IMR-90 (cell line): Measurements from ENCODE around the gene ETHE1. TPM values are rescaled to one million over a fixed set of nuclear protein-coding genes. Genes with fewer than 3 reads are reported as not detected.

Experiments used
- ATAC-seq: fragments of 200-7000 bp; cut with Tn5 transposase; 2 replicates; pipeline ENCODE4 v1.9.1; 2020; ENCODE audit warnings: low read depth, mild to moderate bottlenecking, moderate library complexity
- BruUV-seq: library from RNA; stranded (reverse); fragments of 400-500 nt; replicated peaks from 2 replicates; lab custom pipeline; 2021; lab: Mats Ljungman, UMichigan
- CTCF ChIA-PET: fragments of 300-600 bp; formaldehyde crosslinking; extraction: SDS; loops from one replicate; lab custom pipeline; 2021; ENCODE audit warnings: antibody characterized with exemption; lab: Yijun Ruan, JAX
- POLR2A ChIA-PET: fragments of 300-600 bp; sonication (Branson Sonifier 250); formaldehyde crosslinking; loops from one replicate; lab custom pipeline; 2022; ENCODE audit warnings: antibody characterized with exemption; ENCODE audit not compliant: unreplicated experiment; lab: Charles Lee
- DNase-seq: peaks from one replicate; pipeline ENCODE4 v3.0.0; 2013
- H2AFZ ChIP-seq: replicated peaks from 2 replicates; pipeline ENCODE3; 2013; ENCODE audit warnings: low read length, mild to moderate bottlenecking; ENCODE audit not compliant: poor library complexity
- H2AK5ac ChIP-seq: 2 replicates; pipeline ENCODE4 v1.6.1; 2013; ENCODE audit warnings: low read depth, low read length, inconsistent platforms
- H2AK9ac ChIP-seq: replicated peaks from 2 replicates; pipeline ENCODE3; 2013; ENCODE audit warnings: mild to moderate bottlenecking, low read depth, low read length, moderate library complexity; ENCODE audit not compliant: poor library complexity
- H2BK120ac ChIP-seq: 2 replicates; pipeline ENCODE4 v1.6.1; 2013; ENCODE audit warnings: low read depth, low read length, inconsistent platforms
- H2BK15ac ChIP-seq: 3 replicates; pipeline ENCODE4 v1.6.1; 2013; ENCODE audit warnings: low read depth, low read length, inconsistent platforms
- H2BK20ac ChIP-seq: 2 replicates; pipeline ENCODE4 v1.6.1; 2013; ENCODE audit warnings: low read depth, mild to moderate bottlenecking, inconsistent platforms, low read length, moderate library complexity
- H2BK5ac ChIP-seq: 2 replicates; pipeline ENCODE4 v1.6.1; 2013; ENCODE audit warnings: mild to moderate bottlenecking, low read depth, low read length, inconsistent platforms; ENCODE audit not compliant: poor library complexity, severe bottlenecking
- H3K14ac ChIP-seq: replicated peaks from 2 replicates; pipeline ENCODE4 v1.6.1; 2013; ENCODE audit warnings: low read depth, low read length, inconsistent platforms
- H3K18ac ChIP-seq: 2 replicates; pipeline ENCODE4 v1.6.1; 2013; ENCODE audit warnings: low read depth, low read length, control low read depth
- H3K23ac ChIP-seq: 2 replicates; pipeline ENCODE4 v1.6.1; 2013; ENCODE audit warnings: low read depth, low read length, inconsistent platforms
- H3K27ac ChIP-seq: 2 replicates; pipeline ENCODE4 v1.5.1; 2013; ENCODE audit warnings: mild to moderate bottlenecking, control low read depth, low read length; ENCODE audit not compliant: insufficient read depth
- H3K27me3 ChIP-seq: 2 replicates; pipeline ENCODE4 v1.6.1; 2013; ENCODE audit warnings: low read length; ENCODE audit not compliant: control insufficient read depth, insufficient read depth
- H3K36me3 ChIP-seq: 2 replicates; pipeline ENCODE4 v1.6.1; 2013; ENCODE audit warnings: low read length, mixed read lengths; ENCODE audit not compliant: control insufficient read depth, insufficient read depth
- H3K4ac ChIP-seq: 2 replicates; pipeline ENCODE4 v1.6.1; 2013; ENCODE audit warnings: low read depth, low read length, inconsistent platforms
- H3K4me1 ChIP-seq: 2 replicates; pipeline ENCODE4 v1.6.1; 2013; ENCODE audit warnings: low read length, mixed read lengths; ENCODE audit not compliant: control insufficient read depth, insufficient read depth
- H3K4me2 ChIP-seq: 2 replicates; pipeline ENCODE4 v1.6.1; 2013; ENCODE audit warnings: low read depth, mild to moderate bottlenecking, control low read depth, low read length, moderate library complexity
- H3K4me3 ChIP-seq: 2 replicates; pipeline ENCODE4 v1.5.1; 2013; ENCODE audit warnings: low read depth, mild to moderate bottlenecking, control low read depth, low read length, moderate library complexity; ENCODE audit not compliant: insufficient read depth
- H3K56ac ChIP-seq: 2 replicates; pipeline ENCODE4 v1.6.1; 2013; ENCODE audit warnings: low read length, inconsistent platforms; ENCODE audit not compliant: insufficient read depth; ENCODE audit errors: extremely low read depth
- H3K79me1 ChIP-seq, 2 experiments: 2 replicates each; pipeline ENCODE4 v1.6.1; 2013; ENCODE audit warnings: low read length in 2 of 2, inconsistent platforms in 1 of 2, low read depth in 1 of 2
- H3K9ac ChIP-seq: 2 replicates; pipeline ENCODE4 v1.6.1; 2013; ENCODE audit warnings: low read depth, low read length, control low read depth
- H3K9me1 ChIP-seq: 2 replicates; pipeline ENCODE4 v1.6.1; 2013; ENCODE audit warnings: low read length, inconsistent platforms; ENCODE audit not compliant: insufficient read depth
- H3K9me3 ChIP-seq: 2 replicates; pipeline ENCODE4 v1.6.1; 2013; ENCODE audit warnings: low read length; ENCODE audit not compliant: control insufficient read depth, insufficient read depth
- H4K20me1 ChIP-seq: 2 replicates; pipeline ENCODE4 v1.6.1; 2013; ENCODE audit warnings: low read length, inconsistent platforms; ENCODE audit not compliant: insufficient read depth
- H4K5ac ChIP-seq: 2 replicates; pipeline ENCODE4 v1.6.1; 2013; ENCODE audit warnings: mild to moderate bottlenecking, low read depth, low read length, control low read depth
- H4K8ac ChIP-seq, 2 experiments: 2 replicates each; pipeline ENCODE4 v1.6.1; 2013; ENCODE audit warnings: low read depth in 2 of 2, low read length in 2 of 2, control low read depth in 1 of 2, inconsistent platforms in 1 of 2
- H4K91ac ChIP-seq: 2 replicates; pipeline ENCODE4 v1.6.1; 2013; ENCODE audit warnings: low read depth, low read length, inconsistent platforms; ENCODE audit not compliant: insufficient read depth
- BHLHE40 ChIP-seq: fragments of 150-350 bp; IDR thresholded peaks from 2 replicates; pipeline ENCODE4 v1.6.1; 2016; ENCODE audit warnings: mild to moderate bottlenecking, low read depth, low read length
- CEBPB ChIP-seq: IDR thresholded peaks from 2 replicates; pipeline ENCODE4 v1.6.1; 2012; ENCODE audit warnings: low read depth, low read length, improper control_type of control experiment
- FOS ChIP-seq: fragments of 150-350 bp; IDR thresholded peaks from 2 replicates; pipeline ENCODE4 v1.6.1; 2016; ENCODE audit warnings: low read depth, low read length
- MXI1 ChIP-seq: IDR thresholded peaks from 2 replicates; pipeline ENCODE4 v1.6.1; 2012; ENCODE audit warnings: low read depth, mild to moderate bottlenecking, low read length, moderate library complexity, borderline replicate concordance
- NFE2L2 ChIP-seq: fragments of 150-350 bp; IDR thresholded peaks from 2 replicates; pipeline ENCODE4 v1.6.1; 2016; ENCODE audit warnings: low read depth, mild to moderate bottlenecking, low read length
- POLR2A ChIP-seq: IDR thresholded peaks from 2 replicates; pipeline ENCODE4 v1.6.1; 2012; ENCODE audit warnings: mild to moderate bottlenecking, low read depth, low read length
- RAD21 ChIP-seq: IDR thresholded peaks from 2 replicates; pipeline ENCODE4 v1.6.1; 2012; ENCODE audit warnings: low read length, improper control_type of control experiment
- RCOR1 ChIP-seq: IDR thresholded peaks from 2 replicates; pipeline ENCODE4 v1.6.1; 2012; ENCODE audit warnings: mild to moderate bottlenecking, low read length, improper control_type of control experiment; ENCODE audit not compliant: insufficient replicate concordance
- WGBS, 2 experiments: methylation state at CpG; one replicate each; pipeline versions ENCODE4 v1.1.5 to v1.1.7; 2013; ENCODE audit warnings: missing lambda C conversion rate in 2 of 2; ENCODE audit not compliant: insufficient read length in 1 of 2; ENCODE audit errors: extremely low coverage in 2 of 2; 5-methylcytosine and 5-hydroxymethylcytosine counted together
- dilution Hi-C: fragments of 300-500 bp; cut with HindIII; formaldehyde crosslinking; loops from one replicate; pipeline ENCODE4 v1.14.3; 2018; ENCODE audit warnings: low sequenced_read_pairs; ENCODE audit not compliant: unreplicated experiment
- in situ Hi-C: fragments of 300-500 bp; cut with MboI; formaldehyde crosslinking; loops from 3 replicates; pipeline ENCODE4 v1.14.3; 2019; ENCODE audit warnings: low sequenced_read_pairs, inconsistent platforms, mixed read lengths
- intact Hi-C: fragments of 100-400 bp; cut with micrococcal nuclease; formaldehyde crosslinking; loops from 2 replicates; pipeline ENCODE4 v1.10.0; 2022
- polyA plus RNA-seq, 3 experiments: library from polyadenylated mRNA; depleted of rRNA; stranded (reverse); fragments of >200 nt; gene quantifications; 2 replicates each; pipeline ENCODE4 v1.2.3, GENCODE V29; 2012; ENCODE audit warnings: low replicate concordance in 1 of 3
- total RNA-seq: library from RNA; depleted of rRNA; stranded (reverse); fragments of >200 nt; gene quantifications from 2 replicates; pipeline ENCODE4 v1.2.3, GENCODE V29; 2012
- TF ChIP-seq, protein P1 (sequence below): conservative IDR thresholded peaks from 2 replicates; pipeline ENCODE4 v1.5.1; 2012; ENCODE audit warnings: mild to moderate bottlenecking, low read depth, low read length, improper control_type of control experiment
- TF ChIP-seq, protein P2 (sequence below): fragments of 150-350 bp; IDR thresholded peaks from 2 replicates; pipeline ENCODE4 v1.6.1; 2017; ENCODE audit warnings: mild to moderate bottlenecking, antibody characterized with exemption, low read length, low read depth

The ETHE1 gene
- total and polyA plus RNA-seq, 2 of the 4 experiments (the other 2 are of a cell fraction) = 161 to 233 TPM

DNA sequence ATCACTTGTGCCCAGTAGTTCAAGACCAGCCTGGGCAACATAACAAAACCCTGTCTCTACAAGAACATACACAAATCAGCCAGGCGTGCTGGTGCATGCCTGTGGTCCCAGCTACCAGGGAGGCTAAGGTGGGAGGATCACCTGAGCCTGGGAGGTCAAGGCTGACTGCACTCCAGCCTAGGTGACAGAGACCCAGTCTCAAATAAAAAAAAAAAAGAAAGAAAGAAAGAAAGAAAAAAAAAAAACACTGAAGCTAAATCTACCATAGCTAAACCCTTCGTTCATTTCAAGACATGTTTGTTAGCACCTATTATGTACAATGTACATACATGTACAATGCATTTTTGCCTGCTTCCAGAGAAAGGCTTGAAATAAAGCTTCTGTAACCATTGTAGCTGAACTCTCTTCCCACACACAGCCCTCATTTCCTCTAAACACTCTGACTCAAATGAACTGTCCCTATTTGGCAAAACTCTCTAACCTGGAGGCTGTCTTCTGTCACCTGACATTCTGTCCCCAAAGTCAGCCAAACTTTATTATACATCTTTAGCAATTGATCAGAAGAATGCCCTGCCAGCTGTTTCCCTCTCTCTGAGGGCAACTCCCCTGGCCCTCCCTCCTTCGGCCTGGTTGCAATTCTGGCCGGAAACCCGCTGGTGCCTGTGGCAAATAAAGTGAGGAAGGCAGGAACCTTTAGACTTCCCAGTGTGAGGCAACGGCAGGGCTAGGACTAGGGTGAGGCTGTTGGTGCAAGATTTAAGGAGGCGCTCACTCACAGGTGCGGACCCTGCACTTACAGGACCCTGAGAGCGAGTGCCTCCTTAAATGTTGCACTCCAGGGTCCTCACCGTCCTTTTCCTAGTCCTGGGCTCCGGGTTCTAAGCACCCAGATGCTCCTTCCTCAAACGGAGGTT, 1.8 kb downstream of the ETHE1 start:
- H2AK9ac ChIP-seq = peak overlapping the region; percentile 84
- peak overlapping the region; percentile 76 for H3K4ac ChIP-seq
- peak overlapping the region; percentile 91 for H2AK5ac ChIP-seq
- POLR2A ChIA-PET = interaction anchor here (0.6 to 1.0 kb wide), 3 partner anchors 8 to 265 kb away, joined by 5 to 9 read pairs (median 6); no protein-coding TSS in a partner anchor
- peak overlapping the region; percentile 76 for H3K23ac ChIP-seq
- BruUV-seq = no TSS peak
- peak overlapping the region; percentile 11 for H2BK5ac ChIP-seq
- peak overlapping the region; percentile 82 for H3K4me2 ChIP-seq
- peak overlapping the region; percentile 80 for H3K9ac ChIP-seq
- H3K27me3 ChIP-seq = no peaks in the 10 kb centered on the region
- 4% methylated on average over 5 of the region's 12 CpGs; no CpG with 5 or more reads in 1 of the 2 experiments for WGBS, 2 experiments
- H4K5ac ChIP-seq = no peak overlapping the region
- H3K4me3 ChIP-seq = peak overlapping the region; percentile 96
- peak overlapping the region; percentile 19 for H3K27ac ChIP-seq
- dilution Hi-C loops (no loop called here), intact Hi-C loops (no loop called here), in situ Hi-C loops (loop anchor here (5.0 to 10.0 kb wide), 2 partner anchors 78 to 420 kb away; no protein-coding TSS in a partner anchor)
- no peak overlapping the region for H2BK20ac ChIP-seq
- H2AFZ ChIP-seq = peak overlapping the region; percentile 94
- H4K20me1 ChIP-seq = peaks cover 6% of the 10 kb centered on the region
- ATAC-seq = peak; percentile 12
- peak; percentile 32 for DNase-seq
- no peaks in the 10 kb centered on the region for H3K9me3 ChIP-seq
- H3K9me1 ChIP-seq = peaks cover 11% of the 10 kb centered on the region
- no peak overlapping the region; the same call in 2 of the 3 replicates for H2BK15ac ChIP-seq
- TF ChIP-seq BHLHE40 (no peak), CEBPB (peak; percentile 36; the same call in 1 of the 2 replicates), MXI1 (no peak), FOS (no peak), NFE2L2 (no peak), RCOR1 (no peak), POLR2A (0 out of 2 replicates have a peak, but pooled peaks have one; percentile 1), RAD21 (no peak)
- TF ChIP-seq, protein P1, sequence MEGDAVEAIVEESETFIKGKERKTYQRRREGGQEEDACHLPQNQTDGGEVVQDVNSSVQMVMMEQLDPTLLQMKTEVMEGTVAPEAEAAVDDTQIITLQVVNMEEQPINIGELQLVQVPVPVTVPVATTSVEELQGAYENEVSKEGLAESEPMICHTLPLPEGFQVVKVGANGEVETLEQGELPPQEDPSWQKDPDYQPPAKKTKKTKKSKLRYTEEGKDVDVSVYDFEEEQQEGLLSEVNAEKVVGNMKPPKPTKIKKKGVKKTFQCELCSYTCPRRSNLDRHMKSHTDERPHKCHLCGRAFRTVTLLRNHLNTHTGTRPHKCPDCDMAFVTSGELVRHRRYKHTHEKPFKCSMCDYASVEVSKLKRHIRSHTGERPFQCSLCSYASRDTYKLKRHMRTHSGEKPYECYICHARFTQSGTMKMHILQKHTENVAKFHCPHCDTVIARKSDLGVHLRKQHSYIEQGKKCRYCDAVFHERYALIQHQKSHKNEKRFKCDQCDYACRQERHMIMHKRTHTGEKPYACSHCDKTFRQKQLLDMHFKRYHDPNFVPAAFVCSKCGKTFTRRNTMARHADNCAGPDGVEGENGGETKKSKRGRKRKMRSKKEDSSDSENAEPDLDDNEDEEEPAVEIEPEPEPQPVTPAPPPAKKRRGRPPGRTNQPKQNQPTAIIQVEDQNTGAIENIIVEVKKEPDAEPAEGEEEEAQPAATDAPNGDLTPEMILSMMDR = no peak
- TF ChIP-seq, protein P2, sequence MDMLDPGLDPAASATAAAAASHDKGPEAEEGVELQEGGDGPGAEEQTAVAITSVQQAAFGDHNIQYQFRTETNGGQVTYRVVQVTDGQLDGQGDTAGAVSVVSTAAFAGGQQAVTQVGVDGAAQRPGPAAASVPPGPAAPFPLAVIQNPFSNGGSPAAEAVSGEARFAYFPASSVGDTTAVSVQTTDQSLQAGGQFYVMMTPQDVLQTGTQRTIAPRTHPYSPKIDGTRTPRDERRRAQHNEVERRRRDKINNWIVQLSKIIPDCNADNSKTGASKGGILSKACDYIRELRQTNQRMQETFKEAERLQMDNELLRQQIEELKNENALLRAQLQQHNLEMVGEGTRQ = no peak
- peaks cover 20 to 65% of the 10 kb centered on the region in 2 experiments; a peak in 3 of 4 replicates for H3K79me1 ChIP-seq
- CTCF ChIA-PET = interaction anchor here (1.3 kb wide), 1 partner anchor 78 kb away, joined by 5 read pairs; no protein-coding TSS in a partner anchor
- H3K4me1 ChIP-seq = peaks cover 4% of the 10 kb centered on the region
- no peak overlapping the region; the same call in 1 of the 2 replicates for H2BK120ac ChIP-seq
- no peak overlapping the region for H3K18ac ChIP-seq
- H4K8ac ChIP-seq = peak overlapping the region in 1 of 2 experiments; percentile 53; a peak in 3 of 4 replicates
- H3K56ac ChIP-seq = 0 out of 2 replicates have a peak overlapping the region, but pooled peaks have one; percentile 54
- peak overlapping the region; percentile 19; the same call in 1 of the 2 replicates for H4K91ac ChIP-seq
- H3K36me3 ChIP-seq = peaks cover 2% of the 10 kb centered on the region; the same call in 1 of the 2 replicates
- peak overlapping the region; percentile 77 for H3K14ac ChIP-seq
